ENCODE results near the gene STX1A. TPM values are rescaled to one million over a fixed set of nuclear protein-coding genes. Genes with fewer than 3 reads are reported as not detected.

STX1A gene
- total RNA-seq, 2 experiments from 2014 or later = 5.3 to 5.7 TPM

- Histone ChIP-seq H3K4me2 (ENCODE audit: low read length) (no peak overlapping the region), H4K20me1 (ENCODE audit: insufficient read depth, low read length) (no peaks in the 10 kb centered on the region), H3K36me3 (ENCODE audit: insufficient read depth, low read length) (no peaks in the 10 kb centered on the region), H3K27ac (ENCODE audit: low read depth, low read length, poor library complexity, severe bottlenecking) (no peak overlapping the region), H3K79me2 (ENCODE audit: insufficient read depth, low read depth, low read length) (no peaks in the 10 kb centered on the region), H3K9me3 (ENCODE audit: low read length) (no peaks in the 10 kb centered on the region), H2AFZ (ENCODE audit: low read length) (no peak overlapping the region), H3K9me2 (ENCODE audit: insufficient read depth, low read length) (no peaks in the 10 kb centered on the region), H3K4me1 (ENCODE audit: insufficient read depth, low read length, poor library complexity, severe bottlenecking) (no peaks in the 10 kb centered on the region), H3K4me3 (ENCODE audit: low read depth, low read length, poor library complexity, severe bottlenecking) (no peak overlapping the region)
- no TSS peak for BruUV-seq (replicated peaks)
- intact Hi-C loops (cut with micrococcal nuclease; ENCODE audit: unreplicated experiment) = no loop called here
- no peak for TF ChIP-seq EZH2phosphoT487 (IDR thresholded peaks at IDR 0.05; ENCODE audit: borderline replicate concordance, low read depth, low read length)
- TF ChIP-seq, protein P1, sequence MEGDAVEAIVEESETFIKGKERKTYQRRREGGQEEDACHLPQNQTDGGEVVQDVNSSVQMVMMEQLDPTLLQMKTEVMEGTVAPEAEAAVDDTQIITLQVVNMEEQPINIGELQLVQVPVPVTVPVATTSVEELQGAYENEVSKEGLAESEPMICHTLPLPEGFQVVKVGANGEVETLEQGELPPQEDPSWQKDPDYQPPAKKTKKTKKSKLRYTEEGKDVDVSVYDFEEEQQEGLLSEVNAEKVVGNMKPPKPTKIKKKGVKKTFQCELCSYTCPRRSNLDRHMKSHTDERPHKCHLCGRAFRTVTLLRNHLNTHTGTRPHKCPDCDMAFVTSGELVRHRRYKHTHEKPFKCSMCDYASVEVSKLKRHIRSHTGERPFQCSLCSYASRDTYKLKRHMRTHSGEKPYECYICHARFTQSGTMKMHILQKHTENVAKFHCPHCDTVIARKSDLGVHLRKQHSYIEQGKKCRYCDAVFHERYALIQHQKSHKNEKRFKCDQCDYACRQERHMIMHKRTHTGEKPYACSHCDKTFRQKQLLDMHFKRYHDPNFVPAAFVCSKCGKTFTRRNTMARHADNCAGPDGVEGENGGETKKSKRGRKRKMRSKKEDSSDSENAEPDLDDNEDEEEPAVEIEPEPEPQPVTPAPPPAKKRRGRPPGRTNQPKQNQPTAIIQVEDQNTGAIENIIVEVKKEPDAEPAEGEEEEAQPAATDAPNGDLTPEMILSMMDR (conservative IDR thresholded peaks at IDR 0.05; ENCODE audit: low read length) = no peak
- ChIA-PET CTCF (ENCODE audit: unreplicated experiment) (interaction anchor here (0.6 kb wide), 1 partner anchor 18 kb away, joined by 4 read pairs; no protein-coding TSS in a partner anchor), POLR2A (interaction anchor here (0.7 kb wide), 1 partner anchor 235 kb away, joined by 3 read pairs; no protein-coding TSS in a partner anchor)
- DNase-seq (ENCODE audit: low spot score) = no peak
These were observed 10.4 kb downstream of the STX1A start for GRCh38 chr7:73708961-73709549.

DNA sequence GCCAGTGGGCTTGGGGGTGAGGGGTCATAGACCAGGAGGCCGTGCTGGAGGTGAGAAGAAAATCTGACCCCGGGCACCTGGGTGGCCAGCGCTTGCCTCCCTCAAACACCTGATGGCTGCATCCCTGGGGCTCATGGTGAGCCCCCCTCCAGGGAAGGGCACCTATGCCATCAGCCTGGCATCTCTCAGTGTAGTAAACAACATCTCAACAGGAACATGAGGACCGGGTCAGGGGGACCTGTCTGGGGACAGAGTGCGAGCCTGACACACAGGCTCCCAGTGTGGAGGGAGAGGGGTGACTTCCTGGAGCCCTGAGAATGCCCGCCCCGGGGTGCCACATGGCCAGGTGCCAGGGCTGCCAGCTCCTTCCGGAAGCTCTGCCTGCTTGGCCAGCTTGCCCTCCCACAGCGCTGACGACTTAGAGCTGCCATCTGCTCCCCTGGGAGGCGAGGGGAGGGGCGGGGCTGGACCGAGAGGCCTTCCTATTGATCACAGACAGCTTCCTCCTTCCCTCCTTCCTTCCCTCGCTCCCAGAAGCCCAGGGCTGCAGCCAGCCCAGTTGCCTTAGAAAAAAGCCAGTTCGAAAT is 12.3 kb downstream of the STX1A start:
- CTCF ChIA-PET (ENCODE audit: unreplicated experiment) = no interaction called here
- no TSS peak for BruUV-seq (replicated peaks)
- H3K79me2 ChIP-seq (ENCODE audit: insufficient read depth, low read depth, low read length) = no peaks in the 10 kb centered on the region
- H3K27ac ChIP-seq (ENCODE audit: low read depth, low read length, poor library complexity, severe bottlenecking) = no peak overlapping the region
- H2AFZ ChIP-seq (ENCODE audit: low read length) = no peak overlapping the region
- no peak for TF ChIP-seq EZH2phosphoT487 (IDR thresholded peaks at IDR 0.05; ENCODE audit: borderline replicate concordance, low read depth, low read length)
- TF ChIP-seq, protein P1 (conservative IDR thresholded peaks at IDR 0.05; ENCODE audit: low read length) = no peak
- POLR2A ChIA-PET = no interaction called here
- no peak overlapping the region for H3K4me3 ChIP-seq (ENCODE audit: low read depth, low read length, poor library complexity, severe bottlenecking)
- no peaks in the 10 kb centered on the region for H3K36me3 ChIP-seq (ENCODE audit: insufficient read depth, low read length)
- no peaks in the 10 kb centered on the region for H3K4me1 ChIP-seq (ENCODE audit: insufficient read depth, low read length, poor library complexity, severe bottlenecking)
- H4K20me1 ChIP-seq (ENCODE audit: insufficient read depth, low read length) = no peaks in the 10 kb centered on the region
- no peaks in the 10 kb centered on the region for H3K9me3 ChIP-seq (ENCODE audit: low read length)
- no peak overlapping the region for H3K4me2 ChIP-seq (ENCODE audit: low read length)
- no peak for DNase-seq (ENCODE audit: low spot score)
- no peaks in the 10 kb centered on the region for H3K9me2 ChIP-seq (ENCODE audit: insufficient read depth, low read length)
- intact Hi-C loops (cut with micrococcal nuclease; ENCODE audit: unreplicated experiment) = no loop called here

Measured in OCI-LY7 (cell line).